PFSK-1 (cell line): ENCODE measurements around the gene PIK3R5.

Experiments used
- FOXP2 ChIP-seq: optimal IDR thresholded peaks from 2 replicates; pipeline ENCODE3; 2011; ENCODE audit warnings: borderline replicate concordance, control low read depth, inconsistent platforms; ENCODE audit not compliant: insufficient read depth; ENCODE audit errors: extremely low read length, extremely low read depth
- POLR2AphosphoS5 ChIP-seq: IDR thresholded peaks from 2 replicates; pipeline ENCODE4 v1.6.1; 2012; ENCODE audit warnings: low read depth, mild to moderate bottlenecking, control low read depth, low read length, moderate library complexity
- SIN3A ChIP-seq: IDR thresholded peaks from 2 replicates; pipeline ENCODE4 v1.6.1; 2012; ENCODE audit warnings: mild to moderate bottlenecking, low read length, moderate library complexity, borderline replicate concordance; ENCODE audit not compliant: insufficient read depth
- TAF1 ChIP-seq: IDR thresholded peaks from 2 replicates; pipeline ENCODE4 v1.6.1; 2012; ENCODE audit warnings: low read length, control low read depth, borderline replicate concordance; ENCODE audit not compliant: insufficient read depth
- TF ChIP-seq, protein P1 (sequence below), 2 experiments: IDR thresholded peaks; 2 replicates each; pipeline versions ENCODE4 v1.6.1 to v1.8.0; 2011 to 2012; ENCODE audit warnings: low read depth in 2 of 2, low read length in 2 of 2, control low read depth in 1 of 2, inconsistent platforms in 1 of 2, mild to moderate bottlenecking in 1 of 2, moderate library complexity in 1 of 2; ENCODE audit not compliant: insufficient read depth in 1 of 2

Gene PIK3R5

DNA sequence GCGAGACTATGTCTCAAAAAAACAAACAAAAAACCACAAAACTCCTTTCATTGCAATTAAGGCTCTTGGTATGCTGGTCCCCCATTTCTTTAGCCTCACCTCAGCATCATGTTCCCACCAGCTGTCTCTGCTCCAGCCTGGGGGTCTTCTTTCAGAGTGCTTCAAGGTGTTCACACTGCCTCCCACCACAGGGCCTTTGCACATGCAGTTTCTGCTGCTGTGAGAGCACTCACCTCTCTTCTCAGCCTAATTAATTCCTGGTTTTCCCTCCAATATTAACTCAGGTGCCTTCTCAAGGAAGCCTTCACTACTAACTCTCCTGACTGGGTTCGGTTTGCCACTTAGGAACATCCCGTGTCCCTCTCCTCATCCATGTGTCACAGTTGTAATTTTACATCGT, 82.2 kb downstream of the PIK3R5 start:
- TF ChIP-seq TAF1, result no peak
- no peak for TF ChIP-seq POLR2AphosphoS5
- no peak for TF ChIP-seq SIN3A
- TF ChIP-seq FOXP2, result no peak
- TF ChIP-seq, protein P1, sequence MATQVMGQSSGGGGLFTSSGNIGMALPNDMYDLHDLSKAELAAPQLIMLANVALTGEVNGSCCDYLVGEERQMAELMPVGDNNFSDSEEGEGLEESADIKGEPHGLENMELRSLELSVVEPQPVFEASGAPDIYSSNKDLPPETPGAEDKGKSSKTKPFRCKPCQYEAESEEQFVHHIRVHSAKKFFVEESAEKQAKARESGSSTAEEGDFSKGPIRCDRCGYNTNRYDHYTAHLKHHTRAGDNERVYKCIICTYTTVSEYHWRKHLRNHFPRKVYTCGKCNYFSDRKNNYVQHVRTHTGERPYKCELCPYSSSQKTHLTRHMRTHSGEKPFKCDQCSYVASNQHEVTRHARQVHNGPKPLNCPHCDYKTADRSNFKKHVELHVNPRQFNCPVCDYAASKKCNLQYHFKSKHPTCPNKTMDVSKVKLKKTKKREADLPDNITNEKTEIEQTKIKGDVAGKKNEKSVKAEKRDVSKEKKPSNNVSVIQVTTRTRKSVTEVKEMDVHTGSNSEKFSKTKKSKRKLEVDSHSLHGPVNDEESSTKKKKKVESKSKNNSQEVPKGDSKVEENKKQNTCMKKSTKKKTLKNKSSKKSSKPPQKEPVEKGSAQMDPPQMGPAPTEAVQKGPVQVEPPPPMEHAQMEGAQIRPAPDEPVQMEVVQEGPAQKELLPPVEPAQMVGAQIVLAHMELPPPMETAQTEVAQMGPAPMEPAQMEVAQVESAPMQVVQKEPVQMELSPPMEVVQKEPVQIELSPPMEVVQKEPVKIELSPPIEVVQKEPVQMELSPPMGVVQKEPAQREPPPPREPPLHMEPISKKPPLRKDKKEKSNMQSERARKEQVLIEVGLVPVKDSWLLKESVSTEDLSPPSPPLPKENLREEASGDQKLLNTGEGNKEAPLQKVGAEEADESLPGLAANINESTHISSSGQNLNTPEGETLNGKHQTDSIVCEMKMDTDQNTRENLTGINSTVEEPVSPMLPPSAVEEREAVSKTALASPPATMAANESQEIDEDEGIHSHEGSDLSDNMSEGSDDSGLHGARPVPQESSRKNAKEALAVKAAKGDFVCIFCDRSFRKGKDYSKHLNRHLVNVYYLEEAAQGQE (IDR thresholded peaks at IDR 0.05; ENCODE audit: insufficient read depth in 1 of 2, low read depth in 2 of 2, low read length in 2 of 2), result no peak

DNA sequence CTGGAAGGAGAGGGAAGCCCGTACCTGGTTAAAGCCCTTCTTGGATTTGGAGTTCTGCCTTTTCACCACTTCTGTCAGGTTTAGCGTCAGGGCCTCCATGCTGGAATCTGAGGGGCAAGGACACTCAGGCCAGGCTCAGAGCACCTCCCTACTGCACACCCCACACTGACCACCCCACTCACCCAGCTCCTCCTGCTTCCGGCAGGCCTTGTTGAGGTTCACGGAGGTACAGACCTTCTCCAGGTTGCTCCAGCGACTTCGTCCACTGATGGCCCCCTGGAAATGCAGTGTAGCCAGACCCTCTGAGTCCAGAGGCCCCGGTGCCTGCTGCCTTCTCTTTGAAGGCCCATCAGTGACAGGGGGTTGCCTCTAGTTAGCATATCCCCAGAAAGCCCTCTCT, 83.9 kb downstream of the PIK3R5 start:
- TF ChIP-seq, protein P1 (IDR thresholded peaks at IDR 0.05; ENCODE audit: insufficient read depth in 1 of 2, low read depth in 2 of 2, low read length in 2 of 2), result no peak
- TF ChIP-seq POLR2AphosphoS5 (no peak), FOXP2 (no peak), TAF1 (no peak), SIN3A (no peak)

DNA sequence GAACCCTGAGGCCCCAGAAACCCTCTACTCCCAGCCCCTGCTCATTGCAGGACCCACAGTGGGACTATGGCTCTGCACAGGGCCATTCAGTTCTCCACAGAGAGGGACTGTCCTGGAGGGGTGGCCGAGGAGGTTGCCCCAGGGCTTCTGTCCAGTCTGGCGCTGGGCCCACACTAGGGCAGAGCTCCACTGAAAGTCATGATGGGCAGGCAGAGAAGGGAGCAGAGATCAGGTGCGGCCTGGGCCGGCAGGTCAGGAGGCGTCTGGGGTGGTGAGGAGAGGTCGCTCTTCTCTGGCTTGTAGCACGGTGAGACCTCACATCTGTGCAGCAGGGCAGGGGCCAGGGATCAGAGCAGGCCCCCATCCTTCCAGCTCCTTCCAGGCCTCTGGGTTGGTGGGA, 85.0 kb downstream of the PIK3R5 start:
- TF ChIP-seq FOXP2, result no peak
- no peak for TF ChIP-seq TAF1
- TF ChIP-seq, protein P1 (IDR thresholded peaks at IDR 0.05; ENCODE audit: insufficient read depth in 1 of 2, low read depth in 2 of 2, low read length in 2 of 2), result no peak
- no peak for TF ChIP-seq POLR2AphosphoS5
- TF ChIP-seq SIN3A, result no peak

DNA sequence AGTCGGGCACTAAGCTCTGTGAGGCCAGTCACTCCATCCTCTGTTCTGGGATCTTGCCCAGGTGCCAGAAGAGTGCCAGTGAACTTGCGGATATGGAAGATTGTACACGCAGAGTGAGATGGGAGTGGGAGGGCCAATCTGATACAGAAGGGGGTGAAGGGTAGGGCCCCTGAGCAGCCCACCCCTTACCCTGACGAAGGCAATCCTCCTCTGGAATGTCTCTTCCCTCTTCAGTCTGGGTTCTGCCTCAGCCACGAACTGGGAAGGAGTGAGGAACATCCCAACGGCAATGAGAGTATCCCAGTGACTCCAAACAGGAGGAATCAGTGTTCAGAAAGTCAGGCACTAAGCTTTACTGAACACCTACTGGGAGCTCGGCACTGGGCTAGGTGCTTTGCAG, 86.1 kb downstream of the PIK3R5 start:
- no peak for TF ChIP-seq POLR2AphosphoS5
- TF ChIP-seq, protein P1 (IDR thresholded peaks at IDR 0.05; ENCODE audit: insufficient read depth in 1 of 2, low read depth in 2 of 2, low read length in 2 of 2), result no peak
- TF ChIP-seq SIN3A, result no peak
- TF ChIP-seq TAF1, result no peak
- TF ChIP-seq FOXP2, result no peak

DNA sequence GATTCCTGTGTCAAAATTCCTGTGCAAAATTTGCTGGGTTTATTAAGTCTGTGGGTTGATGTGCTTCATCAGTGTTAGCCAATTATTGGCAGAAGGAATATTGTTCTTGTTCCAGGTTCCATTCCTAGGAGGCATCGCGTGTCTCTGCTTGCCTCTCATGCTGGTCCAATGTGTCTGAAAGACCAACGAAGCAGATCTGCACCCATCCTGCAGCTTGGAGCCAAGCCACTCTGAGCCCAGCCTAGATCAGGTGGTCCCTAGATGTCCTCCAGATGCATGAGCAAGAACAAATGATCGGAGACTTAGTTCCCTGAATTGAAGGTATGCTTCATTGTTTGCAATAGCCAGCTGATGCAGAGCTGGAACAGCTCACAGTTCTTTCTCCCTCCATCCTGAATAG, 87.5 kb downstream of the PIK3R5 start:
- TF ChIP-seq TAF1 (no peak), FOXP2 (no peak), POLR2AphosphoS5 (no peak), SIN3A (no peak)
- TF ChIP-seq, protein P1 (IDR thresholded peaks at IDR 0.05; ENCODE audit: insufficient read depth in 1 of 2, low read depth in 2 of 2, low read length in 2 of 2), result no peak
